ENCODE data around the gene TM7SF2. TPM values are rescaled to one million over a fixed set of nuclear protein-coding genes. Genes with fewer than 3 reads are reported as not detected.

The TM7SF2 gene
- total RNA-seq, 4 donors from 2014 or later, result 20.0 to 99.4 (median 53.5) TPM

GRCh38 chr11:65095974-65096806 is 15.5 kb upstream of the TM7SF2 start, which contains the start of gene VPS51:
Gene VPS51, plus strand, starts transcription at chr11:65096214. Its CDS starts 37 bp downstream, at chr11:65096251.
- peak; percentile 92 to 93 for DNase-seq
- WGBS, 2 donors, result 0 to 1% methylated on average over 16 to 23 of the region's 52 CpGs
- TF ChIP-seq CTCF (IDR thresholded peaks at IDR 0.05), result peak in 1 of 6 experiments; percentile 19
- TF ChIP-seq POLR2A (IDR thresholded peaks at IDR 0.05), result peak; percentile 59 to 71

GRCh38 chr11:65096926-65097325 is 14.7 kb upstream of the TM7SF2 start:
- DNase-seq, result no peak
- H3K27ac ChIP-seq, result peak overlapping the region; percentile 60 to 87 (median 82)
- TF ChIP-seq POLR2A (IDR thresholded peaks at IDR 0.05) (no peak), CTCF (IDR thresholded peaks at IDR 0.05) (no peak)
- peaks cover 12 to 15% of the 10 kb centered on the region in 2 donors for H3K4me1 ChIP-seq
- H3K27me3 ChIP-seq, result no peaks in the 10 kb centered on the region
- no peaks in the 10 kb centered on the region for H3K9me3 ChIP-seq
- peaks cover 0 to 3% of the 10 kb centered on the region in 2 donors for H3K36me3 ChIP-seq
- 44 to 59% methylated on average over 7 to 8 of the region's 8 CpGs for WGBS, 2 donors
- intact Hi-C loops (cut with DNase I), result no loop called here
- peak overlapping the region in 2 of 3 donors; percentile 55 to 84 for H3K4me3 ChIP-seq (replicated peaks in 1 of 3)

More at GRCh38 chr11:65095974-65096806, 15.5 kb upstream of the TM7SF2 start, which contains the start of gene VPS51:
- H3K4me1 ChIP-seq, result peaks cover 10 to 12% of the 10 kb centered on the region in 2 donors
- peak within 1 kb of the TSS; percentile 60 to 87 (median 82) for H3K27ac ChIP-seq
- H3K4me3 ChIP-seq (replicated peaks in 1 of 3), result peak within 1 kb of the TSS; percentile 27 to 84 (median 55)
- intact Hi-C loops (cut with DNase I), result no loop called here
- H3K27me3 ChIP-seq, result no peaks in the 10 kb centered on the region
- peaks cover 0 to 3% of the 10 kb centered on the region in 2 donors for H3K36me3 ChIP-seq
- H3K9me3 ChIP-seq, result no peaks in the 10 kb centered on the region

GRCh38 chr11:65100674-65101350 is 10.9 kb upstream of the TM7SF2 start:
- WGBS, 2 donors, result 91 to 94% methylated on average over 6 of the region's 6 CpGs
- Histone ChIP-seq H3K27me3 (no peaks in the 10 kb centered on the region), H3K36me3 (peaks cover 0 to 6% of the 10 kb centered on the region in 2 donors), H3K9me3 (no peaks in the 10 kb centered on the region), H3K4me1 (peaks cover 9 to 35% of the 10 kb centered on the region in 2 donors), H3K4me3 (replicated peaks in 1 of 3) (no peak overlapping the region), H3K27ac (no peak overlapping the region)
- TF ChIP-seq CTCF (IDR thresholded peaks at IDR 0.05), result no peak
- no peak for TF ChIP-seq POLR2A (IDR thresholded peaks at IDR 0.05)
- intact Hi-C loops (cut with DNase I), result no loop called here
- no peak for DNase-seq

- DNase-seq, result no peak
- no peaks in the 10 kb centered on the region for H3K27me3 ChIP-seq
- no peaks in the 10 kb centered on the region for H3K9me3 ChIP-seq
- intact Hi-C loops (cut with DNase I), result no loop called here
- peak overlapping the region in 2 of 3 donors; percentile 17 to 41 for H3K27ac ChIP-seq
- peaks cover 2 to 26% of the 10 kb centered on the region in 2 donors for H3K4me1 ChIP-seq
- no peak overlapping the region for H3K4me3 ChIP-seq (replicated peaks in 1 of 3)
- 75 to 77% methylated on average over 8 of the region's 8 CpGs for WGBS, 2 donors
- peaks cover 0 to 7% of the 10 kb centered on the region in 2 donors for H3K36me3 ChIP-seq
- TF ChIP-seq CTCF (IDR thresholded peaks at IDR 0.05) (no peak), POLR2A (IDR thresholded peaks at IDR 0.05) (no peak)
These were observed 9.3 kb upstream of the TM7SF2 start for GRCh38 chr11:65102142-65103095.
